ENCODE data around the gene SAYSD1.

The SAYSD1 gene

GRCh38 chr6:39077882-39078594 lies 36.9 kb downstream of the SAYSD1 start:
- no peak for DNase-seq

- no peak for DNase-seq
These were observed 38.1 kb downstream of the SAYSD1 start for GRCh38 chr6:39076623-39077535.

DNA sequence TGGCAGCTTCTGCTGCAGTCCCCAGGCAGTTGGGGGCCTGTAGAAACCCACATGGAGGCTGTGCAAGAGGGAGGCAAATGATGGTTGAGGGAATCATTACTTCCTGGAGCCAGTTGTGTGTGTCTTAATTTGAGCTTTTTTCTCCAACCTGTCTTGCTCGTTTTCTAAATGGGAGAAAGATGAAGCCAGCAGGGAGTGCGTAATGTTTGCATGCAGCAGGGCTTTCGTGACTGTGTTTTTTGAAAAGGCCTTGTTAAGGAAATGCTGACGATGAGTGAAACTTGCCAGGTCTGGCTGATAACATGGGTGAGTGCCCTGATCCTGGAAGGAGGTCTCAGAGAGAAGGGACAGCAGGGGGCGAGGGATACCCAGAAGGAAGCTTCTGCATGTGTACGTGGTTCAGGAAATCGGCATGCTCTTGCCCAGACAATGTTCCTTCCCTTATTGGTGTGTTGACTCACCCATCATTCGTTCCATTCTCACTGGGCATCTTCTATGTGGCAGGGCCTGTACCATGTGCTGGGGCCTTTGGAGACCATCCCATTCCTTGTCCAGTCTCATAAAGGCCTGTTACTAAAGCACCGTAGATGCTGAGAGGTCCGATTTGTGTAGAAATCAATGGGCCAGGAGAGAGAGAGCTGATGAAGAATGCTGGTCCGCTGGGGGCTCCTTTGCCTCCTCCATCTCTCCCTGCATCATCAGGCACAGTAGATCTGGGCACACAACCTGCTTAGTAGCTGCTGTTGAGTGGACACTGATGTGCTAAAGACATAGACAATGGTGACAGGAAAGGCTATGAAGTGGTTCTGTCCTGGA lies 39.0 kb downstream of the SAYSD1 start:
- no peak for DNase-seq

GRCh38 chr6:39075010-39075686 lies 39.8 kb downstream of the SAYSD1 start:
- DNase-seq, result no peak

DNA sequence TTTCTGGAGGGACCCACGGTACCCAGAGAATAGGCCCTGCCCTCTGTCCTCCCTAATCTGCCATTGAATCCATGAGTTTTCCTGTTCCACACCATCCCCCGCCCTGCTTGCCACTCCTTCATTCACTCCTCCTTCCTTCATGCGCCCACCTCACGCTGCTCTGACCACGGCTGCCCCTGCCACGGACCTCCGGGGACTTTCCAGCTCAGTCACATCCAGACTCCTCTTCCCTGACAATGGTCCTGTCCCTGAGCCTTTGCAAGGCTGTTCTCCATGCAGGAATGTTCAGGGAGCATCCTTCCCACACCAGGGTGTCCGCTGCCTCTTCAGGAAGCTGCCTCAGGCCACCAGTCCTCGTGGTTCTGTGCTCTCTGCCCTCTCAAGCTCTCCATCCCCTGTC lies 40.5 kb downstream of the SAYSD1 start:
- no peak for DNase-seq

- no peak for DNase-seq
These were observed 41.3 kb downstream of the SAYSD1 start for GRCh38 chr6:39073471-39074355.

GRCh38 chr6:39072830-39073229 lies 42.2 kb downstream of the SAYSD1 start:
- no peak for DNase-seq

- no peak for DNase-seq
These were observed 46.6 kb downstream of the SAYSD1 start for GRCh38 chr6:39068391-39068790.

DNA sequence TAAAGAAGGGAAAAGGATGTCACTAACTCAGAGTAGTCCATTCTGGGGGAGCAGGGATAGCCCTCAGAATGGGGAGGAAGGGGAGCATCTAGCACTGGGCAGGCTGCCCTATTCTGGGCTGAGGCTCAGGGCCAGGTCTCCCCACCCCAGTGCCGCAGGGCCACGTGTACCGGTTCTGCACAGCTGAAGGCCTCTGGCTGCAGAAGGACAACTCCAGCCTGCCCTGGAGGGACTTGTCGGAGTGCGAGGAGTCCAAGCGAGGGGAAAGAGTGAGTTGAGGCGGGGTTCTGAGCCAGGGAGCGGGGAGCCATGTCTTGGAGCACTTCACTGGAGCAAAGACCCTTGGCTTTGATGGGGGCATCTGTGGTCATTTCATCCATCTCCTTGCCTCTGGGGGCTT lies 49.4 kb downstream of the SAYSD1 start:
- no peak for DNase-seq

DNA sequence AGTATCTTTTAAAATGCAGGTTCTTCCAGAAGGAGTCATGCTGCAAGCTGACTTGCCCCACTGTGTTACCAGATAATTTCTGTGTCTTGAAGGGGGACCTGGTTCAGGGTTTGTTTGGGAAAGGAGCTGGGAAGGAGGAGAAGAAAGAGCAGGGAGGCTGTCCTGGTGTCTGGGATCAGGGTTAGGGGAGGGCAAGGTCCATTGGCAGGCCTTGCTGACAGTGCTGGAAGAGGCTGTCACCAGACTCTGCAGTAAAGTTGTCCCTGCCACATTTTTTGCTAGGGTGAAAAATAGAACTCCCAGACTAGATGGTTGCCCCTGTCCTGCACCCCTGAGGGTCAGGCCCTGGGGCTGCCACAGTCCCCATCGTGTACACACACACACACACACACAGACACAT lies 51.5 kb downstream of the SAYSD1 start:
- DNase-seq, result no peak

DNA sequence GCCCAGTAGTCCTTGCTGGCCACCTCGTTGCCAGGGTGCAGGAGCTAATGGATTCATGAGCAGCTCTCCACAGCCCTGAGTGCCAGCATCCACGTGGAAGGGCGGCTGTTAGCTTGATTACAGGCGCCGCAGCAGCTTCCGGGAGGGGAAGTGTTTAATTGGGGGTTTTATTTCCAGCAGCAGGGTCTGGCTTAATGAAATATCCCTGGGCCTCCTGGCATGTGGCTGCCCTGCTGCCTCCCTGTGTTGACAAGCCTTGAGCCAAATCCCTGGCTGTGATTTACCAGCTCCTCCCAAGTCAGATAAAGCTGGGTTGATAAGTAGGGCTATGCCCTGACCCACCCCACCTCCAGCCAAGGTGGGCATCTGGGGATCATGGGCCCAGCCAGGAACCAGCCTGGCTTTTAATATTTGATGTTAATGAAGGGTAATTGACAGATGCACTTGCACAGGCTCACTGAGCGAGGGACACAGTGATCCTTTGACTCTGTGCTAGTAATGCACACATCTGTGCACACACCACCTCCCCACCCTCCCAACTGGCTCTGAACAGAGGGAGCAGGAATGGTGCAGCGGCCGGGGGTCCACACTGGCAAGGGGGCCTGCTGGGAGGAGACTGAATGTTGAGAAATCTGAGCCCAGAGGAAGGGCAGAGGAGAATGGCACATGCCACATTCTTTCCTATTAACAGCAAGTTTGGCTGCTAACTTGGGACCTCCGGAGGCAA lies 52.8 kb downstream of the SAYSD1 start:
- DNase-seq, result no peak

DNA sequence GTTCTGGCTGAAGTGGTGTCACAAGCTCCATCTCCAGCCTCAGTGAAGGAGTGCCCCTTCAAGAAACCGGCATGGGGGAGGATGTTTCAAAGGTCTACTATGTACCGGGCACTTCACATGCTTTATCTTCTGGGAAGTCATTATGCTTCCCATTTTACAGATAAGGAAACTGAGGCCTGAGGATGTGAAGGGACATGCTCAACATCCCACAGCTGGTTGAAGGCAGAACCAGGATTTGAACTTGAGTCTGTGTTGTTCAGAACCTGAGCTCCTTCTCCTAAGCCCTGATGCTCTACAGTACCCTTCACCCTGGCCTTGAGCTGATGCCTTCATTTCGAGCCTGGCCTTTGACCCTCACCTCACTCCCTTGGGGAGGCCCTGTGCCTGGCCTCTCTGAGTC lies 53.4 kb downstream of the SAYSD1 start:
- DNase-seq, result no peak

GRCh38 chr6:39061182-39061581 lies 53.8 kb downstream of the SAYSD1 start:
- DNase-seq, result no peak

- DNase-seq, result no peak
These were observed 54.4 kb downstream of the SAYSD1 start for GRCh38 chr6:39060467-39061160.

GRCh38 chr6:39059496-39060310 lies 55.3 kb downstream of the SAYSD1 start:
- no peak for DNase-seq

- DNase-seq, result no peak
These were observed 56.4 kb downstream of the SAYSD1 start for GRCh38 chr6:39058471-39059147.

- no peak for DNase-seq
These were observed 57.5 kb downstream of the SAYSD1 start for GRCh38 chr6:39057251-39058155.

DNA sequence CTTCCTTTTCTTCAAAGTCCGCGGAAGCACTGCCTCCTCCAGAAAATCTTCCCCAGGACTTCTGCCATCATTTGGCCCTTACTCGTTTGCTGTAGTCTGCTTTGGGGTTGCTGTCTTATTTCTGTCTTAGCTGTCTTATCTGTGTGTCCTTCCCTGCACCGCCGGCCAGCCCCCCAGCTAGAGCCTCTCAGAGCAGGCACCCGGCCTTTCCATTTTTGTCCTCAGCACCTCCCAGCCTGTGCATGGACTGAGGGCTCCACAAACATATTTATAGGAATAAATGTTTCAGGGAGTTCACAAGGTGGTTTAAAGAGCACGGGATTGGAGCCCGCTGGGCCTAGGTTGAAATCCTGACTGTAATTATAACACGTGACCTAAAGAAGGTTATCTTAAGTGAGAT lies 58.3 kb downstream of the SAYSD1 start:
- no peak for DNase-seq

Data from GF-D8 (cell line).